PC-9 (cell line): ENCODE data around the gene NOBOX.

Experiments
- EZH2 ChIP-seq: fragments of 200-600 bp; sonication (generic); IDR thresholded peaks from 2 replicates; pipeline ENCODE4 v1.8.0; 2017; ENCODE audit warnings: antibody characterized with exemption, low read depth
- TF ChIP-seq, protein P1 (sequence below): fragments of 200-600 bp; sonication (generic); conservative IDR thresholded peaks from 2 replicates; pipeline ENCODE4 v1.6.1; 2017; ENCODE audit warnings: mixed run types, antibody characterized with exemption, mild to moderate bottlenecking, moderate library complexity

DNA sequence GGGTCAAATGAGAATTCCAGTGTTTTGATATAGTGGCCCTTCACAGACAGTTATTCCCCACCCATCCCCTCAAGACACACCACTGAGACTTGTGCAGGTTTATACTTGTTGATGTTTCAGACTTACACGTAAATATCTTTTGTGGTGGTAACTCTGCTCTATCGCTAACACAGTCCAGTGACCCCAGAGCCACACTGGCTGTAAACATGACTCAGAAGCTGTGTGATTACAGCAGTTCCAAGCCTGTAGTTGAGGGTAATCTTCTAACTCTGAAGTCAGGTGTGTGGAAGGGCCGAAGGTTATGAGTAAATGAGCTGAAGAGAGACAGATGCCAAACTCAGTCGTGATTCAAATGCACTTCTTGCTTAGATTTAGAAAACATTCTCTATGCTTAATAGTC is 19.4 kb downstream of the NOBOX start:
- TF ChIP-seq, protein P1, sequence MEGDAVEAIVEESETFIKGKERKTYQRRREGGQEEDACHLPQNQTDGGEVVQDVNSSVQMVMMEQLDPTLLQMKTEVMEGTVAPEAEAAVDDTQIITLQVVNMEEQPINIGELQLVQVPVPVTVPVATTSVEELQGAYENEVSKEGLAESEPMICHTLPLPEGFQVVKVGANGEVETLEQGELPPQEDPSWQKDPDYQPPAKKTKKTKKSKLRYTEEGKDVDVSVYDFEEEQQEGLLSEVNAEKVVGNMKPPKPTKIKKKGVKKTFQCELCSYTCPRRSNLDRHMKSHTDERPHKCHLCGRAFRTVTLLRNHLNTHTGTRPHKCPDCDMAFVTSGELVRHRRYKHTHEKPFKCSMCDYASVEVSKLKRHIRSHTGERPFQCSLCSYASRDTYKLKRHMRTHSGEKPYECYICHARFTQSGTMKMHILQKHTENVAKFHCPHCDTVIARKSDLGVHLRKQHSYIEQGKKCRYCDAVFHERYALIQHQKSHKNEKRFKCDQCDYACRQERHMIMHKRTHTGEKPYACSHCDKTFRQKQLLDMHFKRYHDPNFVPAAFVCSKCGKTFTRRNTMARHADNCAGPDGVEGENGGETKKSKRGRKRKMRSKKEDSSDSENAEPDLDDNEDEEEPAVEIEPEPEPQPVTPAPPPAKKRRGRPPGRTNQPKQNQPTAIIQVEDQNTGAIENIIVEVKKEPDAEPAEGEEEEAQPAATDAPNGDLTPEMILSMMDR: no peak
- no peak for TF ChIP-seq EZH2
